ENCODE measurements around the gene SALL4.

SALL4 gene

DNA sequence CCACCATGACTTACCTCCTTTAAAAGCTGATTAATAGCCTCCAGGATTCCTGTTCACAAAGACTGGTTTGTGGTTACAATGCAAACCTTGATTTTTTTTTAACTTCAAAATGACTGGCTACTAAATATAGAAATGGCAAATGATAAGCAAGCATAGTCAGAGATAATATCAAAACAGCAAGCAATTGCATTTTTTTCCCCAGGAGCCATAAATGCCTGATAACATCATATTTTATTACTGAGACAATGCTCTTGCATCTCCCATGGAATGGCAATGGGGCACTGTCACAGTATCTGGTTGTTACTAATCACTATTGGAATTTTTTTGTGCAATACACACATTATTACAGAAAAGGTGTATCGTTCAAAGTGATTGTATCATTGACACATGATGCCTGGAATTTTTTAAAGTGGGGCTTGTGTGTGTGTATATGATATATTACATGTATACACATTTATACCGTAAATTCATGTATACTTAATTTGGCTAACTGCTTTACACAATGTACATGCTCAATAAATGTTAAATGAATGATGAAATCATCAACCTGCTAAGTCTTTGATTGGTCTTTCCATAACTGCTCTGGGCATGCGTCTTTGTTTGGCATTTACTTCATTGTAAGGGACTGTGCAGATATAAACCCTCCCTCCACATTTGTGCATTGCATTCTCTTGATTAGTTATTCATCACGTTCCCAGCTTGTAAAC is 980 bp upstream of the SALL4 start:
- WGBS (ENCODE audit: insufficient coverage) = 100% methylated on average over 1 of the region's 4 CpGs
- Histone ChIP-seq H3K36me3 (ENCODE audit: control insufficient read depth in 4 of 4, insufficient read depth in 4 of 4, low read length in 3 of 4) (no peaks in the 10 kb centered on the region), H3K27me3 (replicated peaks in 2 of 5; ENCODE audit: control insufficient read depth in 4 of 5, insufficient read depth in 5 of 5, low read length in 4 of 5) (peaks cover 0 to 12% (median 7%) of the 10 kb centered on the region in 5 experiments), H3K27ac (ENCODE audit: insufficient read depth in 1 of 2, low read depth in 1 of 2, low read length in 2 of 2, poor library complexity in 1 of 2, severe bottlenecking in 2 of 2) (no peak overlapping the region), H3K4me3 (ENCODE audit: control insufficient read depth in 1 of 7, extremely low read depth in 1 of 7, insufficient read depth in 4 of 7, low read depth in 2 of 7, low read length in 6 of 7) (no peak overlapping the region), H3K4me1 (ENCODE audit: control extremely low read depth in 1 of 4, control insufficient read depth in 4 of 4, insufficient read depth in 4 of 4, low read length in 3 of 4) (peaks cover 5 to 35% (median 27%) of the 10 kb centered on the region in 4 experiments), H3K9me3 (ENCODE audit: control extremely low read depth in 1 of 5, control insufficient read depth in 4 of 5, insufficient read depth in 2 of 5, low read depth in 1 of 5, low read length in 4 of 5) (no peaks in the 10 kb centered on the region)
- DNase-seq = no peak
- CTCF ChIA-PET = interaction anchor here (1.1 to 1.4 kb wide), 3 partner anchors 10 to 163 kb away, joined by 3 to 4 read pairs (median 3); no protein-coding TSS in a partner anchor
- POLR2A ChIA-PET = no interaction called here

DNA sequence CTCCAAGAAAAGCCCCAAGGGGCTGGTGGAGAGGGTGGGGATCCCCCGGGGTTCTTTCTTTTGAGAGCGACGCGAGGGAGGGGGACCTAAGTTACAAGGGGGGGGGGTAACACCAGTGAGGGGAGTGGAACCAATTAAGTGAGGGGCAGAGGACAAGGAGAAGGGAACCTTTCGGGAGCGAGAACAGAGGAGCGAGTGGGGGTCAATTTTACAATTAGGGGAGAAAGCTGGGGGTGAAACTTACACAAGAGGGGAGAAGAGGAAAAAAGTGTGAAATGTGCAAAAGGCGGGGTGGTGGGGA is 548 bp downstream of the SALL4 start:
- CTCF ChIA-PET = interaction anchor here (1.2 to 1.4 kb wide), 3 partner anchors 9 to 164 kb away, joined by 3 read pairs; no protein-coding TSS in a partner anchor
- Histone ChIP-seq H3K4me3 (ENCODE audit: control insufficient read depth in 1 of 7, extremely low read depth in 1 of 7, insufficient read depth in 4 of 7, low read depth in 2 of 7, low read length in 6 of 7) (peak overlapping the region in 6 of 7 experiments; percentile 44 to 85 (median 62)), H3K36me3 (ENCODE audit: control insufficient read depth in 4 of 4, insufficient read depth in 4 of 4, low read length in 3 of 4) (no peaks in the 10 kb centered on the region), H3K4me1 (ENCODE audit: control extremely low read depth in 1 of 4, control insufficient read depth in 4 of 4, insufficient read depth in 4 of 4, low read length in 3 of 4) (peaks cover 5 to 35% (median 29%) of the 10 kb centered on the region in 4 experiments), H3K9me3 (ENCODE audit: control extremely low read depth in 1 of 5, control insufficient read depth in 4 of 5, insufficient read depth in 2 of 5, low read depth in 1 of 5, low read length in 4 of 5) (no peaks in the 10 kb centered on the region), H3K27ac (ENCODE audit: insufficient read depth in 1 of 2, low read depth in 1 of 2, low read length in 2 of 2, poor library complexity in 1 of 2, severe bottlenecking in 2 of 2) (no peak overlapping the region), H3K27me3 (replicated peaks in 2 of 5; ENCODE audit: control insufficient read depth in 4 of 5, insufficient read depth in 5 of 5, low read length in 4 of 5) (peaks cover 0 to 12% (median 7%) of the 10 kb centered on the region in 5 experiments)
- DNase-seq = peak in 1 of 3 donors; percentile 14
- POLR2A ChIA-PET = no interaction called here
- 25% methylated on average over 3 of the region's 8 CpGs for WGBS (ENCODE audit: insufficient coverage)

DNA sequence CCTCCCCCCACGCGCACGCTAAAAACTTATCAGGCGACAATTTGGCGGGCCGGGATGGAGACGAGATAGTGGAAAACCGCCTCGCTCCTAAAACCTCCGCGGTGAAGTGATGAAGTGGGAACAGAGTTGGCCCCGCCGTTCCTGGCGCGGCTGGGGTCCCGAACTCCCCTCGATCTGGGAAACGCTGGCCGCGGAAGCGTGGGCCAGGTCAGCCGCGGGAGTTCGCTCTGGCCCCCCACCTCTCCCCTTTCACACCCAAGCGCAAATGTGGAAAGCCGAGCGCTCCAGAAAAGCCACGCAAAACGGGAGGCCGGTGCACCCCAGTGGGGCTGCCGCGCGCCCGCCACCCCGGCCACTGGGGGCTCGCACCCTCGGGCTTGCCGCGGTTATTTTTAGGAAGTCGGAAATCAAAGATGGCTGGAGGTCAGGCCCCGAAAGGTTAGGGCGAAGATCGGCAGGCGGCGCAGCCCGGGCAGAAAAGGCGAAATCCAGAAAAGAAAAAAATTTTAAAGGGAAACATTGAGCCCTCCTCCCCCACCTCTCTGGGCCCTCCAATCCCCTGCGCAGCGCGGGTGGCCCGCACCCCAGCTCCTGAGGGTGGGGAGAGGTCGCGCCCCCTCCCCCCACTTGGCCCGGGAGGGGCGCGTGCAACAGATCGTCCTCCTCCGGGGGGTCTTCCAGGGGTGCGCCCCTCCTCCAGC is 1.0 kb downstream of the SALL4 start:
- H3K9me3 ChIP-seq (ENCODE audit: control extremely low read depth in 1 of 5, control insufficient read depth in 4 of 5, insufficient read depth in 2 of 5, low read depth in 1 of 5, low read length in 4 of 5) = no peaks in the 10 kb centered on the region
- peak; percentile 42 to 55 (median 46) for DNase-seq
- H3K4me1 ChIP-seq (ENCODE audit: control extremely low read depth in 1 of 4, control insufficient read depth in 4 of 4, insufficient read depth in 4 of 4, low read length in 3 of 4) = peaks cover 5 to 35% (median 29%) of the 10 kb centered on the region in 4 experiments
- CTCF ChIA-PET = interaction anchor here (1.2 to 2.5 kb wide), 3 partner anchors 8 to 164 kb away, joined by 3 to 18 read pairs (median 3); no protein-coding TSS in a partner anchor
- no peaks in the 10 kb centered on the region for H3K36me3 ChIP-seq (ENCODE audit: control insufficient read depth in 4 of 4, insufficient read depth in 4 of 4, low read length in 3 of 4)
- no peak overlapping the region for H3K27ac ChIP-seq (ENCODE audit: insufficient read depth in 1 of 2, low read depth in 1 of 2, low read length in 2 of 2, poor library complexity in 1 of 2, severe bottlenecking in 2 of 2)
- H3K27me3 ChIP-seq (replicated peaks in 2 of 5; ENCODE audit: control insufficient read depth in 4 of 5, insufficient read depth in 5 of 5, low read length in 4 of 5) = peaks cover 0 to 12% (median 7%) of the 10 kb centered on the region in 5 experiments
- under 1% methylated on average over 32 of the region's 59 CpGs for WGBS (ENCODE audit: insufficient coverage)
- POLR2A ChIA-PET = no interaction called here
- peak overlapping the region; percentile 44 to 85 (median 66) for H3K4me3 ChIP-seq (ENCODE audit: control insufficient read depth in 1 of 7, extremely low read depth in 1 of 7, insufficient read depth in 4 of 7, low read depth in 2 of 7, low read length in 6 of 7)

DNA sequence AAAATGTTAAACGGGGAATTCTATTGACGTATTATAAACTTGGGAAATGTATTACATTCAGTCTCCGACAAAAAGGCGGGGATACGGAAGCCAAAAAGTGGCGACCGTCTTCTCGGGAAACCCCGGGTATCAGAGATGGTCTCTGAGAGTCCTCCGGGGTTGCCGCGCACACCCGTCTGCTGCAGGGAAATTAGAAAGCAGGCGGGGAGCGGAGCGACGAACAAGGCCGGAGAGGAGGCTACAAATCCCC is 1.5 kb downstream of the SALL4 start:
- H3K36me3 ChIP-seq (ENCODE audit: control insufficient read depth in 4 of 4, insufficient read depth in 4 of 4, low read length in 3 of 4) = no peaks in the 10 kb centered on the region
- H3K27me3 ChIP-seq (replicated peaks in 2 of 5; ENCODE audit: control insufficient read depth in 4 of 5, insufficient read depth in 5 of 5, low read length in 4 of 5) = peaks cover 0 to 12% (median 7%) of the 10 kb centered on the region in 5 experiments
- H3K4me3 ChIP-seq (ENCODE audit: control insufficient read depth in 1 of 7, extremely low read depth in 1 of 7, insufficient read depth in 4 of 7, low read depth in 2 of 7, low read length in 6 of 7) = peak overlapping the region; percentile 44 to 85 (median 66)
- H3K9me3 ChIP-seq (ENCODE audit: control extremely low read depth in 1 of 5, control insufficient read depth in 4 of 5, insufficient read depth in 2 of 5, low read depth in 1 of 5, low read length in 4 of 5) = no peaks in the 10 kb centered on the region
- H3K27ac ChIP-seq (ENCODE audit: insufficient read depth in 1 of 2, low read depth in 1 of 2, low read length in 2 of 2, poor library complexity in 1 of 2, severe bottlenecking in 2 of 2) = no peak overlapping the region
- DNase-seq = peak in 2 of 3 donors; percentile 18 to 36
- ChIA-PET POLR2A (no interaction called here), CTCF (interaction anchor here (0.8 to 2.5 kb wide), 10 partner anchors 10 to 274 kb away, joined by 3 to 18 read pairs (median 4); no protein-coding TSS in a partner anchor)
- WGBS (ENCODE audit: insufficient coverage) = 0% methylated on average over 7 of the region's 18 CpGs
- H3K4me1 ChIP-seq (ENCODE audit: control extremely low read depth in 1 of 4, control insufficient read depth in 4 of 4, insufficient read depth in 4 of 4, low read length in 3 of 4) = peaks cover 5 to 35% (median 29%) of the 10 kb centered on the region in 4 experiments

DNA sequence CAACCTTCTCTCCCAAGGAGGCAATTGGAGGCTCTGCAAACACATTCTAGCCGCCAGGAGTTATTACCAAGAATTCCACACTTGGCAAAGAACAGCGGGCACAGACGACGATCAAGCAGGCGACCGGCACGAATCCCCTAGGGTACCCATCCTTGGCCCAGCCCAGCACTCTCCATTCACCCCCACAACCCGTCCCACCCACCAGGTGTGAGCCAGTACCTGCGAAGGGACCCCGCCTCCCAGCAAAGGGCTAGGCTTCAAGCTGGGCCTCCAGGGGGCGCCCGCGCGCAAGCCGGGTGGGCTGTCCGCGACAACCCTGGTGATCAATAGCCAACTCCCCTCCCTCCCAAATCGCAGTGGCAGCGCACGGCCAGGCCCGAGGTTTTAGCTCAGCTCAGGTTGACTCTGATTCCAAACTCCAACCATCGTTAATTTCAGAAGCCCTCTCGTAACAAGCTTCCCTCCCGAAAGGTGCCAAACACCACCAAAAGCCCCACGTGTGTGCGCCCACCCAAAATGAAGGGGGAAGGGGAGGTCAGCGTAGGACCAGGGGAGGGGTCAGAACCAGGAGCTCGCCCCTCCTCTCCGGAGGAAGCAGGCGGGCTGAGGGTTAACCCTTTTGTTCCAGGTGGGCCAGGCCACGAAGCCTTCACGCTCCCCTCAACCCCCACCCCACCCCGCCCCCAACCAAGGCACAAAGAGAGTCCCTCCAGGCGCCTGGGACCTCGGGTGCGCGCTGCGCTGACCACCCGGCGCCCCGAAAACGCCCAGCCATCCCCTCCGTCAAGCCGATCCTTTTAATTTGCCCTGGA is 2.1 kb downstream of the SALL4 start:
- POLR2A ChIA-PET = no interaction called here
- CTCF ChIA-PET = interaction anchor here (0.7 to 2.5 kb wide), 19 partner anchors 10 to 275 kb away, joined by 3 to 18 read pairs (median 3); no protein-coding TSS in a partner anchor
- Histone ChIP-seq H3K36me3 (ENCODE audit: control insufficient read depth in 4 of 4, insufficient read depth in 4 of 4, low read length in 3 of 4) (no peaks in the 10 kb centered on the region), H3K9me3 (ENCODE audit: control extremely low read depth in 1 of 5, control insufficient read depth in 4 of 5, insufficient read depth in 2 of 5, low read depth in 1 of 5, low read length in 4 of 5) (no peaks in the 10 kb centered on the region), H3K4me3 (ENCODE audit: control insufficient read depth in 1 of 7, extremely low read depth in 1 of 7, insufficient read depth in 4 of 7, low read depth in 2 of 7, low read length in 6 of 7) (peak overlapping the region; percentile 33 to 85 (median 66)), H3K27me3 (replicated peaks in 2 of 5; ENCODE audit: control insufficient read depth in 4 of 5, insufficient read depth in 5 of 5, low read length in 4 of 5) (peaks cover 0 to 12% (median 7%) of the 10 kb centered on the region in 5 experiments), H3K4me1 (ENCODE audit: control extremely low read depth in 1 of 4, control insufficient read depth in 4 of 4, insufficient read depth in 4 of 4, low read length in 3 of 4) (peaks cover 5 to 35% (median 29%) of the 10 kb centered on the region in 4 experiments), H3K27ac (ENCODE audit: insufficient read depth in 1 of 2, low read depth in 1 of 2, low read length in 2 of 2, poor library complexity in 1 of 2, severe bottlenecking in 2 of 2) (no peak overlapping the region)
- DNase-seq = peak; percentile 58 to 66 (median 59)
- 1% methylated on average over 30 of the region's 44 CpGs for WGBS (ENCODE audit: insufficient coverage)

DNA sequence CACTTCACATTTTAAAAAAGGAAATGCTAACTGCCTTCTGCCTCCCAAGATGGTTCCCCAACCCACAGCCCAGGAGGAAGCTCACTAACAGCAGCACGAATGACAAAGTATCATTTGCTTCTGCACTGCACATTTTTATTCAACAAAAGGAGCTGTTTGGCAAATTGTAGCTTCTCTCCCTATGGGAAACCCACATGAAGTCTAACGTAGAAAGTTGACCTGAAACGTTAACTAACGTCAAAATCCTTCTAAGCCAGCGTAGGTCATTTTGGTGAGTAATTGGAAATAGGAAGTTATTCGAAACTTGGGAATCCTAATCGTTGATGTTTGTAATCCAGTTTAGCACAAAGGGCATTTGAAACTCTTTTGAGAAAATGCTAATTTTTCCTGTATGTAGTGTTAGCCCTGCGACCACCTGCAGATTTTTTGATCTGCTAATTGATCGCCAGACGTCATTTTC is 2.9 kb downstream of the SALL4 start:
- Histone ChIP-seq H3K27me3 (replicated peaks in 2 of 5; ENCODE audit: control insufficient read depth in 4 of 5, insufficient read depth in 5 of 5, low read length in 4 of 5) (peaks cover 0 to 12% (median 7%) of the 10 kb centered on the region in 5 experiments), H3K4me3 (ENCODE audit: control insufficient read depth in 1 of 7, extremely low read depth in 1 of 7, insufficient read depth in 4 of 7, low read depth in 2 of 7, low read length in 6 of 7) (peak overlapping the region in 6 of 7 experiments; percentile 44 to 85 (median 63)), H3K9me3 (ENCODE audit: control extremely low read depth in 1 of 5, control insufficient read depth in 4 of 5, insufficient read depth in 2 of 5, low read depth in 1 of 5, low read length in 4 of 5) (no peaks in the 10 kb centered on the region), H3K27ac (ENCODE audit: insufficient read depth in 1 of 2, low read depth in 1 of 2, low read length in 2 of 2, poor library complexity in 1 of 2, severe bottlenecking in 2 of 2) (no peak overlapping the region), H3K36me3 (ENCODE audit: control insufficient read depth in 4 of 4, insufficient read depth in 4 of 4, low read length in 3 of 4) (no peaks in the 10 kb centered on the region), H3K4me1 (ENCODE audit: control extremely low read depth in 1 of 4, control insufficient read depth in 4 of 4, insufficient read depth in 4 of 4, low read length in 3 of 4) (peaks cover 5 to 35% (median 29%) of the 10 kb centered on the region in 4 experiments)
- ChIA-PET POLR2A (no interaction called here), CTCF (interaction anchor here (0.7 to 2.5 kb wide), 21 partner anchors 9 to 283 kb away, joined by 3 to 18 read pairs (median 3); no protein-coding TSS in a partner anchor)
- WGBS (ENCODE audit: insufficient coverage) = 0% methylated on average over 6 of the region's 10 CpGs
- DNase-seq = peak in 2 of 3 donors; percentile 53 to 63
